ENCODE measurements around the gene APOL5.

Gene APOL5

GRCh38 chr22:35729309-35729698 is 11.6 kb downstream of the APOL5 start:
- Histone ChIP-seq H3K4me3 (ENCODE audit: low read depth, low read length, poor library complexity, severe bottlenecking) (peak overlapping the region; percentile 49), H3K79me2 (ENCODE audit: insufficient read depth, low read length) (no peaks in the 10 kb centered on the region), H3K4me2 (ENCODE audit: low read length) (peak overlapping the region; percentile 68), H3K9me2 (ENCODE audit: low read depth, low read length) (no peaks in the 10 kb centered on the region), H3K9ac (ENCODE audit: low read length) (peak overlapping the region; percentile 57), H3F3A (ENCODE audit: insufficient read depth, low read length) (0 out of 2 replicates have a peak, but pooled peaks cover 4% of the 10 kb centered on the region), H4K20me1 (ENCODE audit: insufficient read depth, low read length) (no peaks in the 10 kb centered on the region), H3K9me3 (ENCODE audit: low read length) (no peaks in the 10 kb centered on the region), H3K36me3 (ENCODE audit: insufficient read depth, low read length) (no peaks in the 10 kb centered on the region), H3K4me1 (ENCODE audit: insufficient read depth, low read length, severe bottlenecking) (peaks cover 72% of the 10 kb centered on the region), H3K27me3 (ENCODE audit: insufficient read depth, low read length) (no peaks in the 10 kb centered on the region), H3K27ac (ENCODE audit: low read depth, low read length, poor library complexity, severe bottlenecking) (peak overlapping the region; percentile 89), H2AFZ (ENCODE audit: low read length) (no peak overlapping the region)
- no peak for TF ChIP-seq EZH2 (IDR thresholded peaks at IDR 0.05; ENCODE audit: borderline replicate concordance, low read length)
- TF ChIP-seq, protein P1, sequence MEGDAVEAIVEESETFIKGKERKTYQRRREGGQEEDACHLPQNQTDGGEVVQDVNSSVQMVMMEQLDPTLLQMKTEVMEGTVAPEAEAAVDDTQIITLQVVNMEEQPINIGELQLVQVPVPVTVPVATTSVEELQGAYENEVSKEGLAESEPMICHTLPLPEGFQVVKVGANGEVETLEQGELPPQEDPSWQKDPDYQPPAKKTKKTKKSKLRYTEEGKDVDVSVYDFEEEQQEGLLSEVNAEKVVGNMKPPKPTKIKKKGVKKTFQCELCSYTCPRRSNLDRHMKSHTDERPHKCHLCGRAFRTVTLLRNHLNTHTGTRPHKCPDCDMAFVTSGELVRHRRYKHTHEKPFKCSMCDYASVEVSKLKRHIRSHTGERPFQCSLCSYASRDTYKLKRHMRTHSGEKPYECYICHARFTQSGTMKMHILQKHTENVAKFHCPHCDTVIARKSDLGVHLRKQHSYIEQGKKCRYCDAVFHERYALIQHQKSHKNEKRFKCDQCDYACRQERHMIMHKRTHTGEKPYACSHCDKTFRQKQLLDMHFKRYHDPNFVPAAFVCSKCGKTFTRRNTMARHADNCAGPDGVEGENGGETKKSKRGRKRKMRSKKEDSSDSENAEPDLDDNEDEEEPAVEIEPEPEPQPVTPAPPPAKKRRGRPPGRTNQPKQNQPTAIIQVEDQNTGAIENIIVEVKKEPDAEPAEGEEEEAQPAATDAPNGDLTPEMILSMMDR (IDR thresholded peaks at IDR 0.05; ENCODE audit: low read length), result no peak; the same call in 1 of the 2 replicates

DNA sequence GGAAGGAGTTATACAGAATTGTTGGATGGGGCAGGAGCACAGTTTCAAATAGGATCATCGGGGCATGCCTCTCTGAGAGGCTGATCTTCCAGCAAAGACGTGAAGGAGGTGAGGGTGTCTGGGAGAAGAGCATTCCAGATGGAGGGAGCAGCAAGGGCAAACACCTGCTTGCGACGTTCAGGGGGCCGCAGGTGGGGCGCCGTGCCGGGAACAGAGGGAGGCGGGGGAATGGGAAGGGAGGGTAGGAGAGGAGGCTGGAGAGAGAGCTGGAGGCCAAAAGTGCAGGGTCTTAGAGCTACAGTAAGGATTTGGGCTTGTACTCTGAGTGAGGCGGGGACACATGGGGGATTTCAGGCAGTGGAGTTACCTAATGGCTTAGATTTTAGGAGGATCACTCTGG is 13.6 kb downstream of the APOL5 start:
- Histone ChIP-seq H4K20me1 (ENCODE audit: insufficient read depth, low read length) (no peaks in the 10 kb centered on the region), H3K27ac (ENCODE audit: low read depth, low read length, poor library complexity, severe bottlenecking) (no peak overlapping the region), H3K27me3 (ENCODE audit: insufficient read depth, low read length) (no peaks in the 10 kb centered on the region), H3K79me2 (ENCODE audit: insufficient read depth, low read length) (no peaks in the 10 kb centered on the region), H3K4me3 (ENCODE audit: low read depth, low read length, poor library complexity, severe bottlenecking) (no peak overlapping the region), H3K9me2 (ENCODE audit: low read depth, low read length) (no peaks in the 10 kb centered on the region), H3K9ac (ENCODE audit: low read length) (no peak overlapping the region), H2AFZ (ENCODE audit: low read length) (no peak overlapping the region), H3K4me1 (ENCODE audit: insufficient read depth, low read length, severe bottlenecking) (peaks cover 75% of the 10 kb centered on the region), H3K4me2 (ENCODE audit: low read length) (no peak overlapping the region), H3K36me3 (ENCODE audit: insufficient read depth, low read length) (no peaks in the 10 kb centered on the region), H3K9me3 (ENCODE audit: low read length) (no peaks in the 10 kb centered on the region), H3F3A (ENCODE audit: insufficient read depth, low read length) (no peaks in the 10 kb centered on the region)
- TF ChIP-seq, protein P1 (IDR thresholded peaks at IDR 0.05; ENCODE audit: low read length), result no peak
- no peak for TF ChIP-seq EZH2 (IDR thresholded peaks at IDR 0.05; ENCODE audit: borderline replicate concordance, low read length)

- no peak for TF ChIP-seq EZH2 (IDR thresholded peaks at IDR 0.05; ENCODE audit: borderline replicate concordance, low read length)
- TF ChIP-seq, protein P1 (IDR thresholded peaks at IDR 0.05; ENCODE audit: low read length), result no peak
- H3K27ac ChIP-seq (ENCODE audit: low read depth, low read length, poor library complexity, severe bottlenecking), result no peak overlapping the region
- no peaks in the 10 kb centered on the region for H3K79me2 ChIP-seq (ENCODE audit: insufficient read depth, low read length)
- no peak overlapping the region for H3K4me3 ChIP-seq (ENCODE audit: low read depth, low read length, poor library complexity, severe bottlenecking)
- H3K4me2 ChIP-seq (ENCODE audit: low read length), result no peak overlapping the region
- no peak overlapping the region for H3K9ac ChIP-seq (ENCODE audit: low read length)
- H4K20me1 ChIP-seq (ENCODE audit: insufficient read depth, low read length), result no peaks in the 10 kb centered on the region
- peaks cover 73% of the 10 kb centered on the region for H3K4me1 ChIP-seq (ENCODE audit: insufficient read depth, low read length, severe bottlenecking)
- H3K9me2 ChIP-seq (ENCODE audit: low read depth, low read length), result no peaks in the 10 kb centered on the region
- no peaks in the 10 kb centered on the region for H3F3A ChIP-seq (ENCODE audit: insufficient read depth, low read length)
- H3K36me3 ChIP-seq (ENCODE audit: insufficient read depth, low read length), result no peaks in the 10 kb centered on the region
- H2AFZ ChIP-seq (ENCODE audit: low read length), result no peak overlapping the region
- no peaks in the 10 kb centered on the region for H3K9me3 ChIP-seq (ENCODE audit: low read length)
- H3K27me3 ChIP-seq (ENCODE audit: insufficient read depth, low read length), result no peaks in the 10 kb centered on the region
These were observed 14.4 kb downstream of the APOL5 start for GRCh38 chr22:35732116-35732515.
